H7 (cell line): ENCODE measurements around the gene C3orf33. TPM values are rescaled to one million over a fixed set of nuclear protein-coding genes. Genes with fewer than 3 reads are reported as not detected.
A peak's percentile ranks its signal among the peaks of the same experiment; 100 is the strongest.

Experiments used
- DNase-seq: peaks from one replicate; pipeline ENCODE4 v3.0.0; 2012
- H3K27me3 ChIP-seq: 2 replicates; pipeline ENCODE4 v1.6.0; 2011; ENCODE audit warnings: mild to moderate bottlenecking, low read length; ENCODE audit not compliant: control insufficient read depth, insufficient read depth
- H3K36me3 ChIP-seq: replicated peaks from 2 replicates; pipeline ENCODE4 v1.5.1; 2011; ENCODE audit warnings: low read length; ENCODE audit not compliant: control insufficient read depth, insufficient read depth
- H3K4me3 ChIP-seq: 2 replicates; pipeline ENCODE4 v1.5.1; 2011; ENCODE audit warnings: low read depth, mild to moderate bottlenecking, control low read depth, low read length, moderate library complexity; ENCODE audit not compliant: insufficient read depth
- total RNA-seq: library from RNA; depleted of rRNA; stranded (reverse); fragments of >200 nt; shearing (Covaris generic); gene quantifications from 2 replicates; pipeline ENCODE4 v1.2.3, GENCODE V29; 2014

The C3orf33 gene
- total RNA-seq, 1 experiment from 2014 or later: 1.9 TPM

DNA sequence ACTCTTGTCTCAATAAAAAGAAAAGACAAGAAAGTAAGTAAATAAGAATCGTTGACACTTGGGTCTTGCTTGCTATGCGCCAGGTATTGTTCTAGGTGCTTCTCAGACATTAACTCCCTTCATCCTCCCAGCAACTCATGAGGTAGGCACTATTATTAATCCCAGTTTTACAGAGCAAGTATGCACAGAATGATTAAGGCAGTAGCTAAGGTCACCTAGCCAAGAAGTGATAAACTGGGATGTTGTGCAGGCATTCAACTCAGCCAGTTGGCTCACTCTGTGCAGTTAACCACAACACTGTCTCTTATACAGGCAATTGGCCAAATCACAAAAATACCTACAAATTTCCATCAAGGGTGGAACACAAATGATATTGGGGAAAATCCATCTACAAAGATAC, 1.7 kb upstream of the C3orf33 start:
- H3K4me3 ChIP-seq: no peak overlapping the region
- H3K36me3 ChIP-seq: no peaks in the 10 kb centered on the region
- no peaks in the 10 kb centered on the region for H3K27me3 ChIP-seq
- DNase-seq: no peak

DNA sequence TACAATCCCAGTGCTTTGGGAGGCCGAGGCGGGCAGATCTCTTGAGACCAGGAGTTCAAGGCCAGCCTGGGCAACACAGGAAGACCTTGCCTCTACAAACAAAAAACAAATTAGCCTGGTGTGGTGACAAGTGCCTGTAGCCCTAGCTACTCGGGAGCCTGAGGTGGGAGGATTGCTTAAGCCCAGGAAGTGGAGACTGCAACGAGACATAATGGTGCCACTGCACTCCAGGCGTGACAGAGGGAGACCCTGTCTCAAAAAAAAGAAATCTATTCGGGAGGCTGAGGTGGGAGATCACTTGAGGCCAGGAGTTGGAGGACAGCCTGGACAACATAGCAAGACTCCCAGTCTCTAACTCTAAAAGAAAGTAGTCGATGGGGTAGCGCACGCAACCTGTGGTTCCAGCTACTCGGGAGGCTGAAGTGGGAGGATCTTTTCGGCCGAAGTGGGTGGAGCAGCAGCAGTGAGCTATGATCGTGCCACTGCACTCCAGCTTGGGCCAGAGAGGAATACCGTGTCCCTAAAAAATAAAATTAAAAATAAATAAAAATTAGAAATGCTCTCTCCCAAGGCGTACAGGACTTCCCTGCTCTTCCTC, 775 bp downstream of the C3orf33 start:
- peak overlapping the region; percentile 72 for H3K4me3 ChIP-seq
- H3K27me3 ChIP-seq: no peaks in the 10 kb centered on the region
- H3K36me3 ChIP-seq: no peaks in the 10 kb centered on the region
- no peak for DNase-seq

DNA sequence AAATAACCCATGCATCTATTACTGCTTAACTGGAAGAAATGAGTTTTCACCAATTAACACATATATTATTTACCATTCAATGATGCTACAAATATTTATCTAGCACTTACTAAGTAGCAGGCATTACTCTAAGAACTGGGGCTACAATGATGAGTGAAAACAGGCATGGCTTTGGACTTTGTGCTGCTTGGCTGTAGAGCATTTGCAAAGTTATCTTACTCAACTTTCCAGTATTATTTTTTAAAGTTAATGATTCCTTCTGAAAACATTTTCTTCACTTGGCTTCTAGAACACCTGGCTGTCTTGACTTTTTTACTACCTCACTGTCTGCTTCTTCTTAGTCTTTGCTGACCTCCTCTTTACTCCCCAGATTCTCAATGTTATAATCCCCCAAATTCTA, 1.8 kb downstream of the C3orf33 start:
- Histone ChIP-seq H3K27me3 (no peaks in the 10 kb centered on the region), H3K36me3 (no peaks in the 10 kb centered on the region), H3K4me3 (no peak overlapping the region)
- no peak for DNase-seq

DNA sequence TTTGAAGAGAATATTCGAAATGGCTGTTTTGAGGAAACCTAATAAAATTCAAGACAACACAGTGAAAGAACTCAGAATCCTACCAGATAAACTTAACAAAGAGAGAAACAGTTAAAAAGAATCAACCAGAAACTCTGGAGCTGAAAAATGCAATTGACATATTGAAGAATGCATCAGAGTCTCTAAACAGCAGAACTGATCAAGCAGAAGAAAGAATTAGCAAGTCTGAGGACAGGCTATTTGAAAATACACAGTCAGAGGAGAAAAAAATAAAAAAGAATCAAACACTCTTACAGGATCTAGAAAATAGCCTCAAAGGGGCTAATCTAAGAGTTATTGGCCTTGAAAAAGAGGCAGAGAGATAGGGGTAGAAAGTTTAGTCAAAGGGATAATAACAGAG, 13.5 kb downstream of the C3orf33 start:
- DNase-seq: no peak
- H3K4me3 ChIP-seq: no peak overlapping the region
- H3K27me3 ChIP-seq: no peaks in the 10 kb centered on the region
- no peaks in the 10 kb centered on the region for H3K36me3 ChIP-seq

DNA sequence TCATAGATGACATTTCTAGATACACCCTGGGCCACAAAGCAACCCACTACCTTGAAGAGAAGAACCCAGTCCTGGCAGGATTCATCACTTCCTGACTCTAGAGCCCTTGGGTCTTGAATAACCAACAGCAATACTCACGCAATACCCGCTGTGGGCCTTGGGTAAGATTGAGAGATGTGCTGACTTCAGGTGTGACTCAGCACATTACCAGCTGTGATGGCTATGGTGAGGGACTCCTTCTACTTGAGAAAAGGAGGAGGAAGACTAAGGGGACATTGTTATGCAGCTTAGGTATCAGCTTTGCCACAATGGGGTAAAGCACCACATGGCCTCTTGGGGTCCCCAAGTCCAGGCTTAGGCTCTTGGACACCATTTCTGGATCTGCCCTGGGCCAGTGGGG, 14.9 kb downstream of the C3orf33 start:
- DNase-seq: no peak
- no peaks in the 10 kb centered on the region for H3K36me3 ChIP-seq
- no peak overlapping the region for H3K4me3 ChIP-seq
- no peaks in the 10 kb centered on the region for H3K27me3 ChIP-seq

DNA sequence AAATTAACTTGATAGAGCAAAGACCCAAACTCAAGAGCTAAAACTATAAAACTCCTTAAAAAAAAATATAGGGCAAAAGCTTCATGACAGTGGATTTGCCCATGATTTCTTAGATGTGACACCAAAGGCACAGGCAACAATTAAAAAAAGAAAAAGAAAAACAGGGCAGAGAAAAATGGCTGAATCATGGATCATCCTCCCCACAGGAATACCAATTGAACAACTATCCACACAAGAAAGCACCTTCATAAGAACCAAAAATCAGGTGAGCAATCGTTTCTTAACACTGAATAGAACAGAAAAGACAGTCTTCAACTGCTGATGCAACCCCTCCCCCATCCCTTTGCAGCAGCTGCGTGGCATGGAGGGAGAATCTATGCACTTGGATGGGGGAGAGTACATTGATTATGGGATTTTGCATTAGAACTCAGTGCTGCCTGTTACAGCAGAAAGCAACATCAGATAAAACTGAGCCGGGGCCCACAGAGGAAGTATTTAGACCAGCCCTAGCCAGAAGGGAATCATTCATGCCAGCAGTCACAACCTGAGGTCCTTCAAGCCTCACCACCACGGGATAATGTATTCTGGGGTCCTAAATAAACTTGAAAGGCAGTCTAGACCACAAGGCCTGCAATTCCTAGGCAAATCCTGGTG, 15.7 kb downstream of the C3orf33 start:
- no peak for DNase-seq

DNA sequence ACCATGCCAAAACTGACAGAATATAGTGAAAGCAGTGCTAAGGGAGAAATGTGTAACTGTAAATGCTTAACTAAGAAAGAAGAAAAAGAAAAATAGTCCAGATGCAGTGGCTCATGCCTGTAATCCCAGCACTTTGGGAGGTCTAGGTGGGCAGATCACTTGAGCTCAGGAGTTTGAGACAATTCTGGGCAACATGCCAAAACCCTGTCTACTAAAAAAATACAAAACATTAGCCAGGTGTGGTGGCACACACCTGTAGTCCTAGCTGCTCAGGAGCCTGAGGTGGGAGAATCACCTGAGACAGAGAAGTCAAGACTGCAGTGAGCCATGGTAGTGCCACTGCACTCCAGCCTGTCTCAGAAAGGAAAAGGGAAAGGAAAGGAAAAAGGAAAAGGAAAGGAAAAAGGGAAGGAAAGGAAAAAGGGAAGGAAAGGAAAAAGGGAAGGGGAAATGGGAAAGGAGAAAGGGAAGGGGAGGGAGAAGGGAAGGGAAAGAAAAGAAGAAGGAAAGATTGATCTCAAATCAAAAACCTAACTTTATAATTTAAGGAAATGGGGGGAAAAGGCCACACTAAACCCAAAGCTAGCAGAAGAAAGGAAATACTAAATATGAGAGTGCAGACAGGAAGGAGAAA, 20.3 kb downstream of the C3orf33 start:
- Histone ChIP-seq H3K27me3 (no peaks in the 10 kb centered on the region), H3K4me3 (no peak overlapping the region), H3K36me3 (no peaks in the 10 kb centered on the region)
- DNase-seq: no peak

More for the DNA sequence above, 15.7 kb downstream of the C3orf33 start:
- no peak overlapping the region for H3K4me3 ChIP-seq
- no peaks in the 10 kb centered on the region for H3K36me3 ChIP-seq
- no peaks in the 10 kb centered on the region for H3K27me3 ChIP-seq

DNA sequence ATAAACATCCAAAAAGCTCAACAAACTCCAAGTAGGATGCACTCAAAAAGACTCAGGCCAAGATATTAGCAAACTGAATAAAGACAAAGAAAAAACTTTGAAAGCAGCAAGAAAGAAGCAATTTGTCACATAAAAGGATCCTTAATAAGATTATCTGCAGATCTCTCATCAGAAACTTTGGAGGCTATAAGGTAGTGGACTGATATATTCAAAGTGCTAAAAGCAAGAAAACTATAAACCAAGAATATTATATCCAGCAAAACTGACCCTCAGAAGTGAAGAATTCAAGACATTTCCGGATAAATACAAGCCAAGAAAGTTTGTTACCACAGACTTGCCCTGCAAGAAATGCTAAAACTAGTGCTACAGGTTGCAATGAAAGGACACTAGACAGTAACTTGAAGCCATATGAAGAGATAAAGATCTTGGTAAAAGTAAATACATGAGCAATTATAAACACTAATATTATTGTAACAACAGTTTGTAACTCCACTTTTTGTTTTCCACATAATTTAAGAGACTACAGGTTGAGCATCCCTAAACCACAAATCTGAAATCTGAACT, 23.6 kb downstream of the C3orf33 start:
- Histone ChIP-seq H3K4me3 (no peak overlapping the region), H3K27me3 (no peaks in the 10 kb centered on the region), H3K36me3 (no peaks in the 10 kb centered on the region)
- no peak for DNase-seq

DNA sequence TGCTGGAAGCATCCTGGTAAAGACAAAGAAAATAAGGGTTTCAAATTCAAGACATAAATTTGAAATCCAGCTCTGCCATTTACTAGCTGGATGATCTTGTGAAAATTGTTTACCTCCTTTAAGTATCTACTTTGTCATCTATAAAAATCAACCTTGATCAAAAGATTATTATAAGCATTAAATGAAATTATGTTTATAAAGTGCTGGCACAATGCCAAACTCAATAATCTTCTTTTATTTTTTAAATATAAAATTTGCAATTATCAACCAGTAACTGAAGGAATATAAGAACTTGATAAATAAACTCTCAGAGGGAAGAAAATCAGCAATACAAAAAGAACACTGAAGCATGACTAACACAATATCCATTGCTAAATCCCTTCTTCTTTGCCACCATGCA, 25.8 kb downstream of the C3orf33 start:
- no peak for DNase-seq
- H3K27me3 ChIP-seq: no peaks in the 10 kb centered on the region

DNA sequence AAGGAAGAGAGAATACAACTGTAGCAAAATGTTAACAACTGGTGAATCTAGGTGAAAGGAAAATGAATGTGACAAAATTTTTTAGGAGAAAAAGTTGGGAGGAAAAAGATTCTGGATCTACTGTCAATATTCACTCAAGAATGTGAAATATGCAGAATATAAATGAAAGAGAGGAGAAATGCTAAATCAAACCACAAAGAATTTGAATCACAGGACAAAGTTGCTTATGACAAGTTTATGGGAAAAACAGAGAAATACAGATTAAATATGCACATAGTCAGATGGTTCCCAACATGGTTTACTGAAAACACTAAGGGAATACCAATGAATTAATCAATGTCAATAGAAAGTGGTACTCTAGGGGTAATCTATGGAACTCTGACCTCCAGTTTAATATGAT, 27.6 kb downstream of the C3orf33 start:
- H3K4me3 ChIP-seq: no peak overlapping the region
- no peaks in the 10 kb centered on the region for H3K36me3 ChIP-seq
- no peak for DNase-seq
- no peaks in the 10 kb centered on the region for H3K27me3 ChIP-seq

More for the DNA sequence above, 25.8 kb downstream of the C3orf33 start:
- no peaks in the 10 kb centered on the region for H3K36me3 ChIP-seq
- no peak overlapping the region for H3K4me3 ChIP-seq

DNA sequence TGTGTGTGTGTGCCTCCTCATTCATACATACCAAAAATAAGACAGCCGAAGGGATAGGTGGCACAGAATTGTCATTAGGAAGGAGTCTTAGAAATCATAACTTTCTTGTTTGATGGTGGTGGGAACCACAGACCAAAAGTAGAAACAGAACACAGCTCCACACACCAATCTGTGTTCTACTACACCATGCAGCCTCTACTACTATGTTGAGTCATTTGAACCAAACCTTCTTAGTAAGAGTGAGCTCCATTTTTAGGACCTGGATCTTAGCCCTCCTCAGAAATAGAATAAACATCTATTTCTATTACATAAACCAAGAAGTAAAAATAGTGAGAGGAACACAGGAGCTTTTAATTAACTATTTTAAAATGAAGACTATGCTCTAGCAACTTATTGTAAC, 33.3 kb downstream of the C3orf33 start:
- Histone ChIP-seq H3K36me3 (no peaks in the 10 kb centered on the region), H3K4me3 (no peak overlapping the region), H3K27me3 (no peaks in the 10 kb centered on the region)
- DNase-seq: no peak

DNA sequence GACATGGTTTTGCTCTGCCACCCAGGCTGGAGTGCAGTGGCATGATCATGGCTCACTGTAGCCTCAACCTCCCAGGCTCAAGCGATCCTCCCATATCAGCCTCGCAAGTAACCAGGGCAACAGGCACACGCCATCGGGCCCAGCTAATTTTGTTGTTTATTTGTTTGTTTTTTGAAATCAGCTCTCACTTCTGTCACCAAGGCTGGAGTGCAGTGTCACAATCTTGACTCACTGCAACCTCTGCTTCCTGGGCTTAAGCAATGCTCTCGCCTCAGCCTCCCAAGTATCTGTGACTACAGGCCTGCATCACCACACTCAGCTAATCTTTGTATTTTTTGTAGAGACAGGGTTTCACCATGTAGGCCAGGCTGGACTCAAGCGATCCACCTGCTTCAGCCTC, 35.0 kb downstream of the C3orf33 start:
- Histone ChIP-seq H3K27me3 (no peaks in the 10 kb centered on the region), H3K4me3 (no peak overlapping the region), H3K36me3 (no peaks in the 10 kb centered on the region)
- DNase-seq: no peak

DNA sequence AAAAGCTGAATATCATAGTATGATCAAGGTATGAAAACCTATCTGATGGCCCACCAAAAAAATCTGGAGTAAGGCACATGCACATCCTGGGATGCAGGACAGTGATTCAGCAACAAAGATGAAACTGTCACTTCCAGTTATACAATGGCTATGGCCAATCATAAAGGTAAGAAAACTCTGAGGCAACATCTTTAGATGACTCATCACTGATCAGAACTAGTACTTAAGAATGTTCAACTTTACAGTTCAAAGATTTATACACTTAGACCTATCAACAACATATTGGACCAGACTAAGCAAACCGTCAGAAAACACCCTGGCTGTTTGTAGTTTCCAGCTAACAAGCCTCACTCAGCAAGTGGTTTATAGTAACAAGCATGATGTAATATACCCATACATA, 39.9 kb downstream of the C3orf33 start:
- no peaks in the 10 kb centered on the region for H3K36me3 ChIP-seq
- H3K27me3 ChIP-seq: no peaks in the 10 kb centered on the region
- no peak for DNase-seq
- no peak overlapping the region for H3K4me3 ChIP-seq

DNA sequence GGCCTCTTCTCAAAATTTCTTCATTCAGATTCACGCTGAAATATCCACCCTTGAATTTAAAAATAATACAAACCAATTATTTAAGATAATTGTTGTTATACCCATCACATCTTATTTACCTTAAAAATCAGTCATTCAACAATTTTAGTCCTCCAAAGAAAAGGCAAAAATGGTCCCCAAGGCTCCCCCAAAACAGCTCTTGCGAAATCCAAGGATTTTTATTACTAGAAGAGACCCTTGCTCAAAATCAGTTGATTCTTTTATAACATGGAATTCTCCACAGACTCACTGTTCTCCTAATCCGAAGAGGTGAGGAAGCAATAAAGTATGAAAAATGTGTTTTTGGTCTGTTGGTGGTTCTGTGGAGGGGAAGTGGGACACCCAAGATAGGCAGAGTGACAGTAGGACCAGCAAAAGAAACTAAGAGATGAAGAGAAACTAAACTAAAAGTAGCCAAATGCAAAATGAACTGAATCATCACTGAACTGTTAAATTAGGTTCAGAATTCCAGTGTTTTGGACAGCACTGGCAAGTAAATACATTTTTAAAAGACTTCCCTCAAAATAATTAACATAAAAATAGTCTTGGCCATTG, 42.1 kb downstream of the C3orf33 start:
- H3K36me3 ChIP-seq: no peaks in the 10 kb centered on the region
- H3K27me3 ChIP-seq: no peaks in the 10 kb centered on the region
- DNase-seq: no peak
- H3K4me3 ChIP-seq: no peak overlapping the region

DNA sequence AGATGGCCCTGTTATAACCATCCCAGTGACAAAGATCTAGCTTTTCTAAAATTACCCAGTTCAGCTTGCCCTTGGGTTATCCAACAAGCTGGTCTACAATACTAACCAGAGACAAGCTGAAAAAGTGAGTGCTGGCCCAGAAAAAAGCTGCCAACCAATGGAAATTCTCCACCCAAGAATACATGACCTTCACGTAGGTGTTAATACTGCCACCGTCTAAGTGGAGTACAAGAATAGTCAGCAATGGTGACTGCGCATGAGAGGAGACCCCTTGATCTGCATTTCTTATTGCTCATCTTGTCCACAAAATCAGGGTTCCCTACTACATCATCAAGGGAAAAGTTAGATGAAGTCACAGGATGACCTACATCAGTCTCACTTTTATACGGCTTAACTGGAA, 45.4 kb downstream of the C3orf33 start:
- Histone ChIP-seq H3K4me3 (no peak overlapping the region), H3K36me3 (no peaks in the 10 kb centered on the region), H3K27me3 (no peaks in the 10 kb centered on the region)
- no peak for DNase-seq
